Right ventricle myocardium superior (tissue), 1 donor: ENCODE measurements around the gene NES. TPM values are rescaled to one million over a fixed set of nuclear protein-coding genes. Genes with fewer than 3 reads are reported as not detected.
"Not testable (repeated sequence)": the region's sequence is repeated elsewhere in the genome, so short reads cannot be mapped to it uniquely, and the experiment has no call there.

ENCODE experiments used
- ATAC-seq: fragments of 200-7000 bp; cut with Tn5 transposase; one replicate; pipeline ENCODE4 v1.9.1; 2020; ENCODE audit warnings: mild to moderate bottlenecking; ENCODE audit not compliant: poor library complexity
- DNase-seq: peaks from one replicate; pipeline ENCODE4 v3.0.0-alpha.2; 2020
- intact Hi-C: fragments of 100-400 bp; cut with DNase I; formaldehyde crosslinking; loops from one replicate; pipeline ENCODE4 v1.11.2; 2022
- total RNA-seq: library from RNA; stranded (reverse); fragmentation: NEBNext Ultra II Directional; extraction: Animal tissue kit (Norgen Biotek cat#: 25700); gene quantifications from one replicate; pipeline ENCODE4 v1.2.1, GENCODE V29; 2021
- donor health status: DM: no; HTN: yes; CAD: no; lungs with severe emphysema.

The NES gene
- total RNA-seq, 1 donor from 2014 or later: 103 TPM

DNA sequence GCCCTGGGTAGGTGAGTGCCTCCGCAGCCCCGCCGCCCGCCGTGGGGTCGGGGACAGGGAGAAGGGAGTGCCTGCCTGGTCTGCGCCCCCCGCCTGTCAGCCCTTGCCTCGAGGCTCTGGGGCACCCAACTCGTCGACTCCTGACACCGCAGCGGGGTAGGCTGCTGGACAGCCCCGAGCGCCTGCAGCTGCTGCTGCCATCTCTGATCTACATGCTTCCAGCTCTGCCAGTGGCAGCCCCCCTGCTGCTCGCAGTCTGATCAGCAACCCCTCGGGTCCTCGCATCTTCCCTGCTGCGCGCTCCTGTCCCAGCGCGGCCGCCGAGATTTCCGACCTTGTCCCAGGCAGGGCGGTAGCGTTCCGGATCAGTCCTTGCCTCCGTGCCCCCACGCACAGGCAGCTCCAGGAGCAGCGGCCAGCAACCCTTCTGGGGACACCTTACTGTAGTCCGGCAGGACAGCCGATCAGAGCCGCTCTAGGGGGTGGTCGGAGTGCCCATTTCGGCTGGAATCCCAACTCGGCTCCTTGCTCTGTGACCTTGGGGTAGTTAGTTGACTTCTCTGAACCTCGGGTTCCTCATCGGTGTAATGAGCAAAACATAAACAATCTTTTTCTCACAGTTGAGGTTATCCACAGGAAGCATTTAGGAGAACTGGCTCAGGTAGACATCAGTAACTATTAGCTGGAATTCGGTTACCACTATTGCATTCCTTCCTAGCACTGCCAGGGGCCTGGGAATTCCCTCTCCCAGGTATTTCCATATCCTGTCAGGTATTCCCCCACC lies 34.8 kb downstream of the NES start:
- intact Hi-C loops: no loop called here
- ATAC-seq (peak; percentile 23), DNase-seq (no peak)

DNA sequence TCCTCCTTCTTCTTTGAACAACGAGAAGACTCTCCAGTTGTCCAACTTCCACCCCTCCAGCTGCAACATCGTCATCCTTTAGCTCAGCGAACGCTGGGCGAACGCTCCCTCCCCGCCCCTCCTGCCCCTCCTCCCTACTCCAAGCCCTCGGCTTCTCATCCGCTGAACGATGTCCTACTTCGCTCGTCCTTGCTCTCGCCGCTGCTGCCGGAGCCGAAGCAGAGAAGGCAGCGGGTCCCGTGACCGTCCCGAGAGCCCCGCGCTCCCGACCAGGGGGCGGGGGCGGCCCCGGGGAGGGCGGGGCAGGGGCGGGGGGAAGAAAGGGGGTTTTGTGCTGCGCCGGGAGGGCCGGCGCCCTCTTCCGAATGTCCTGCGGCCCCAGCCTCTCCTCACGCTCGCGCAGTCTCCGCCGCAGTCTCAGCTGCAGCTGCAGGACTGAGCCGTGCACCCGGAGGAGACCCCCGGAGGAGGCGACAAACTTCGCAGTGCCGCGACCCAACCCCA lies 35.4 kb downstream of the NES start, which contains the start of gene BCAN:
Gene BCAN (plus strand): TSS at position 357 of the 504 bp plus-strand sequence. CDS start 3,938 bp downstream, outside the sequence.
- DNase-seq (no peak), ATAC-seq (peak; percentile 67)
- intact Hi-C loops: no loop called here

DNA sequence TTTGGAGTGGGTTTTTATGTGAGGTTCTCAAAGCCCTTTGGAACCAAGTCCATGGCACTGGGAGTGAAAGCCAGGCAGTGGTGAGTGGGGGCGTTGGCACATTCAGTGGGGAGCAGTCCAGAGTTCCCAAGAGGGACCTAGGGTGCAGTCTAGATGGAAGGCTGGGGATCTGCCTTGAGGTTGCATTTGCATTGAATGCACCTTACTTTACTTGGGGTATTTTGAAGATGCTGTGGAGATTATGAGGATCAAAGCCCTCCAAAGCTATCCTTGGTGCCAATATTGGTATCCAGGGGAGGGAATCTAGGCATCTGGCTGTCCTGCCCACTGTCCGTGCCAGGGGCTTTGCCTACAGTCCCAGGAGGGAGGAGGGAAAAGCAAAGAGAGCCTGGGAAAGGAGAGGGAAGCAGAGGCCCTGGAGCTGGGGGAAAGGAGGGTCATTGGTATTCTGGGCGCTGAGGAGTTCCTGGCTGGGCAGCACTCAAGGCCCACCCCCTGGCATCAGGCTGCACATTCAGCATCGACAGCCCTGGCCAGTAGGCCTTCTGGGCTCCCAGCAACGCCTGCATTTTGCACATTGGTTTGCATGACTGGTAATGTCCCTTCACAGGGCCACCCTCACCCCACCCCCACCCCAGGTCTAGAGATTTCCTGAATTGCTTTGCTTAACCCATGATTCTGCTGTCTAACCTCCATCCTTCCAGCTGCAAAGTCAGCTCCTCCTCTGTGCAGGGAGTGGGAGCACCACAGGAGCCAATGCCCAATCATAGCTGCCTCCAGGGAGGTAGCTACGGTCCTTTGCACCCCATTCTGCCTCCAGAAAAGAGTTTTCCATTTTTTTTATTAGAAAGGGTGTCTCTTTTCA lies 36.1 kb downstream of the NES start:
- ATAC-seq (no peak), DNase-seq (no peak)
- intact Hi-C loops: no loop called here

DNA sequence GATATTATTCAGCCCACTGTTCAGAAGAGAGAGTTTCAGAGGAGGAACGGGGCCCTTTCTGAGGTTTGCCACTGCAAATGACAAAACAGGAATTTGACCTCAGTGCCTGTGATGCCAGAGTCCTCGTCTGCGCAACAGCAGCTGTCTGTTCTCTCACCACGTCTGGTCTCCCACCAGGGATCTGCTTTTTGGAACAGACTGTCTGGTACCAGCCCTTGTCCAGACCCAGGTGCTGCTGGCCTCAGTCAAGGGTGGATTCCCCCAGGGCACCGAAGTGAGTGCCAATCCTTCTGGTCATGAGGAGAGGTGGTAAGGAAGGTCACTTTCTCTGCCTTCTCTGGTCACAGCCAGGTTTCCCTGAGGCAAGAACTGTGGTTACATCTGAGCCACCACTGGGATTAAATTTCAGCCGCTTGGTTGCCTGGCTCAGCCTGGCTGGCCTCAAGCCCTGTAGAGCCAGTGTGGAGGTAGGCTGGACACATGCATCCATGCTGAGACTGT lies 37.6 kb downstream of the NES start:
- DNase-seq: no peak
- ATAC-seq: no peak
- intact Hi-C loops: no loop called here

DNA sequence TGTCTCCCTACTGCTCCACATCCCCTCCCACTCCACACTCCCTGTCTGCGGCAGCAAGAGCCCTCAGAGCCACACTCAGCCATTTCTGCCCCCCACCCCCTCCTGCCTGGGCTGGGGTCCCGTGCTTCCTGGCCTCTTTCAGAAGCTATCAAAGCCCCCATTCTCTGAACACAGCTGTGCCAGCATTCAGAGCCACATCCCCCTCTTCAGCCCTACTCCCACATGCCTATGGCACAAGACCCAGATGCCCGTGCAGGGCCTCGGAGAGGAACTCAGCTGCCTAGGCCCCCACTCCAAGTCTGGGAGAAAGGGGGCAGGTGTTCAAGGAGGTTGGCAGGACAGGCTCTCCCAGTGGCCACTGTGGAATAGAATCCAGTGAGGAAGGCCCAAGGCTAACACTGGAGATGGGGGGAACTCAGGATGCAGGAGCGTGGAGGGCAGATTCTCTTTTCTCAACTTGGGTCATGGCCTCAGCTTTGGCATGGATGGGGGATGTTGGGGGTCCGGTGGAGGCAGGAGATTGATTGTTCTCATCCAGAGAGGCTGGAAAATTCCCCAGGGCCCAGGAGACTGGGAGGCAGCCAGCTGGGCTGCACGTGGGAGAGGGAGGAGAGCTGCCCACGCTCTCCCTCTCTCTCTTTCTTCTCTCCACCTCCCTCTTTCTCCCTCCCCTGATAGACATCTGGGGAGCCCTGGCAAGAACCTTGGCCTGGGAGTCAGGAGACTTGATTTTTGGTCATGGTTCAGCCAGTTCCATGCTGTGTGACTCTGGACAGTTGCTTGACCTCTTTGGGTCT lies 38.8 kb downstream of the NES start:
- DNase-seq: no peak
- ATAC-seq: no peak
- intact Hi-C loops: no loop called here

DNA sequence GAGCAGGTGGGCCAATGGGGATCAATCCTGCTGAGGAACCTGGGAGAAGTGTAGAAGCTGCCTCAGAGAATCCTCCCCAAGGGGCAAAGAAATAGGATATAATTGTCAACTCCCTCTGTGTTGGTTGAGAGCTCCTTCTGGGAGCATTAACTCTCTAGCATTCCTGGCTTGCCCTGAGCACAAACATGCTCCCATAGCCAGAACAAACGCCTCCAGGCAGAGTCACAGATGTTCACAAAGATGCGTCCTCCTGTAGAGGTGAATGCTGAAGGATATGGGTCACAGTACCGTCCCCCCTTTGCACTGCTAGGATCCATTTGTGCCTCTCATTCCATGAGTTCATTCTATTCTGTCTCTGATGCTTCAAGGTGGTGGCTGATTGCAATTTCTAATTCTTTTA lies 44.9 kb downstream of the NES start:
- DNase-seq: no peak
- ATAC-seq: no peak
- intact Hi-C loops: no loop called here

DNA sequence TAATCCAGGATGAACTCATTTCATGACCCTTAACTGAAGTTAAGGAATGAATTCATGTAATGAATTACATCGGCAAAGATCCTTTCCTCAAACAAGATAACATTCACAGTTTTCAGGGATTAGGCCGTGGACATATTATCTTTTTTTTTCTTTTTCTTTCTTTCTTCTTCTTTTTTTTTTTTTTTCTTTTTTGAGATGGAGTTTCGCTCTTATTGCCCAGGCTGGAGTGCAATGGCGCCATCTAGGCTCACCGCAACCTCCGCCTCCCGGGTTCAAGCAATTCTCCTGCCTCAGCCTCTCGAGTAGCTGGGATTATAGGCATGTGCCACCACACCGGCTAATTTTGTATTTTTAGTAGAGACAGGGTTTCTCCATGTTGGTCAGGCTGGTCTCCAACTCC lies 46.1 kb downstream of the NES start:
- ATAC-seq, DNase-seq, intact Hi-C loops: not testable (repeated sequence)

DNA sequence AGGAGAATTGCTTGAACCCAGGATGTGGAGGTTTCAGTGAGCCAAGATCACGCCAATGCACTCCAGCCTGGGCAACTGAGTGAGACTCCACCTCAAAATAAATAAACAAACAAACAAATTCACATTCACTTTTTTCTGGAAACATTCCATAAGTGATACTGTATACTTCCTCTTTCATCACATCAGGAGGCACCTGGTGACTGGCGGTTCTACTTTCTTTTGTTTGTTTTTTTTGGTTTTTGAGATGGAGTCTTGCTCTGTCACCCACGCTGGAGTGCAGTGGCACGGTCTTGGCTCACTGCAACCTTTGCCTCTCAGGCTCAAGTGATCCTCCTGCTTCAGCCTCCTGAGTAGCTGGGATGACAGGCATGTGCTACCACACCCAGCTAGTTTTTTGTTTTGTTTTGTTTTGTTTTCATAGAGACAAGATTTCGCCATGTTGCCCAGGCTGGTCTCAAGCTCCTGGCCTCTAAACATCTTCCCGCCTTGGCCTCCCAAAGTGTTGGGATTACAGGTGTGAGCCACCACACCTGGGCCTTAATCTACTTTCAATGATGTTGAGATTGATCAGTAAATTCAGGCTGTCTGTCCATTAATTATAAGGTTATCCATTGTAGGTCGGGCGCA lies 47.3 kb downstream of the NES start:
- intact Hi-C loops: no loop called here
- no peak for ATAC-seq
- no peak for DNase-seq

DNA sequence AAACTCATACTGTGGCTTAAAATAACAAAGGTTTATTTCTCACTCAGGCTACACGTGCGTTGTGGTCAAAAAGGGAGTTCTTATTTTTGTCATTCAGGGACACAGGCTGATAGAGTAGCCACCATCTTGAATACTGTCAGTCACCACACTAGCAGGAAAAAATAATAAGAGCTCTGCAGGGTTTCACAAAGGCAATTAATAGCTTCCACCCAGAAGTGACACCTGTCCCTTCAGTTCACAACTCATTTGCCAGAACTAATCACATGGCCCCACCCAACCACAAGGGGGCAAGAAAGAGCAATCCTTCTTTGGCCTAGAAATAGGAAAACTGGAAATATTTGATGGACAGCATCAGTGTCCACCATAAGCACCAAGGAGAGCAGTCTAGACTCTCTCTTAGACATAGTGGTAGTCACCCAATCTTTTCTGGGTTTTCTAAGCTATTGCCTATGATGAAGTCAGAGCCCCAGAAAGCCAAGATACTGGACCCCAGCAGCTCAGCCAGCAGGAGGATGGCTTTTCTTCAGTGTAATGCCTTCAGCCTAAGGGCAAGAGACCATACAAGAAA lies 49.8 kb downstream of the NES start:
- intact Hi-C loops: loop anchor here (1.0 kb wide), 1 partner anchor 30 kb away; no protein-coding TSS in a partner anchor
- ATAC-seq (no peak), DNase-seq (no peak)

DNA sequence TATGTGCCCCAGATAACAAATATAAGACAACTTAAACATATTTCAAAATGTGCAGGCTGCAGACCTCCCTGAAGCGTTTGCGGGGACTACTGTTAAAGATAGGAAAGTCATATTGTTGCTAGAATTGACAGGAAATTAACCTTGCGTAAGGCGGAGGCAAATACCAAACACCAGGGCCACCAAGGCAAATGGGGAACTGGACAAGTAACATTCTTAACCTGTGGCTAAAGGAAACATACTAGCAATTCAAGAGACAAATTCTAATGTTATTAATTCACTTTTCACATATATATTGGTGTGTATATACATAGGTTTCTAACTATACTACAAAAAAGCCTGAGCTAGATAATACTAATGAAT lies 51.1 kb downstream of the NES start:
- ATAC-seq: no peak
- DNase-seq: no peak
- intact Hi-C loops: no loop called here

DNA sequence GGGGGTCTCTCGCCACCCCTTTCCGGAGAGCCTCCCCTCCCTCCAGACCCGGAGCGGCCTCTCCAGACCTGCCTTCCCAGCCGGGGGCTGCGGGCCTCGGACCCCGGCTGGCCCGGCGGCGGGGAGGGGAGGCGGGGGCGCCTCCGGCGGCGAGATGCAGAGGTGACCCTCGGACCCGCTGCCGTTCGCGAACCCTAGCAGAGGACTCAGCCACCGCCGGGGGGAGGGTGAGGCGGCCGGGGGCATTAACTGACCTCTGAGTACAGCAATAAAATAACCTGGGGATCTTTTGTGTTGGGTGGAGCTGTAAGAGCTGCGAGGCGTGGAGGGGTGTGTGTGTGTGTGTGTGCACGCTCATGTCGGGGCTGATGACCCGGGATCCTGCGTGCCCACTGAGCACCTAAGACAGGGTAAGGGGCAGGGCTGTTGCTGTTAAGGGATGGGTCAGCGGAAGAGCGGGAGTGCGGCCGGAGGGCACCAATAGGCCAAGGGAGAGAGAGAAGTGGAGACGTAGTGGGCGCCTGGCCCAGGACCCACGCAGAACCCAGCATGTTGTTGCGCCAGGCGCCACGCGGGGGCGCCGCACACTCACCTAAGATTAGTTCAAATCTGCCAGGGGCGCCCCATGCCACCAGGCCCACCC lies 51.6 kb downstream of the NES start:
- intact Hi-C loops: no loop called here
- DNase-seq: peak; percentile 74
- peak; percentile 70 for ATAC-seq

DNA sequence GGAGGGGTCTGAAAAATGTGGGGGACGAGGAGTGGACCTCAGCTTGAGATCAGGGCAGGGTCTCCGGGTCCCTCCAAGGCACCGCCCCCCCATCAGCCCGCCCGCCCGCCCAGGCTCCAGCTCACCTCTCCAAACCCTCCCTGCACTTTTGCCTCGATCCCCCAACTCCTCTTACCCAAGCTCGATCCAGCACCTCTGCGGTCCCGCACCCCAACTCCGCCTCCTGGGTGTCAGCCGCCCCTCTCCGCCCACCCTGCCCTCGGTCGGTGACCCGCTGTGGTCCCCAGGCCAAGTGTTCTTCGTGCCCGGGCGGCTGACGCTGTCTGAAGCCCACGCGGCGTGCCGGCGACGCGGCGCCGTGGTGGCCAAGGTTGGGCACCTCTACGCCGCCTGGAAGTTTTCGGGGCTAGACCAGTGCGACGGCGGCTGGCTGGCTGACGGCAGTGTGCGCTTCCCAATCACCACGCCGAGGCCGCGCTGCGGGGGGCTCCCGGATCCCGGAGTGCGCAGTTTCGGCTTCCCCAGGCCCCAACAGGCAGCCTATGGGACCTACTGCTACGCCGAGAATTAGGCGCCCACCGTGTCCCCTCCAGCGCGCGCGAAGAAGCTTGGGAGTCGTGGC lies 52.3 kb downstream of the NES start:
- DNase-seq (no peak), ATAC-seq (peak; percentile 17)
- intact Hi-C loops: no loop called here

DNA sequence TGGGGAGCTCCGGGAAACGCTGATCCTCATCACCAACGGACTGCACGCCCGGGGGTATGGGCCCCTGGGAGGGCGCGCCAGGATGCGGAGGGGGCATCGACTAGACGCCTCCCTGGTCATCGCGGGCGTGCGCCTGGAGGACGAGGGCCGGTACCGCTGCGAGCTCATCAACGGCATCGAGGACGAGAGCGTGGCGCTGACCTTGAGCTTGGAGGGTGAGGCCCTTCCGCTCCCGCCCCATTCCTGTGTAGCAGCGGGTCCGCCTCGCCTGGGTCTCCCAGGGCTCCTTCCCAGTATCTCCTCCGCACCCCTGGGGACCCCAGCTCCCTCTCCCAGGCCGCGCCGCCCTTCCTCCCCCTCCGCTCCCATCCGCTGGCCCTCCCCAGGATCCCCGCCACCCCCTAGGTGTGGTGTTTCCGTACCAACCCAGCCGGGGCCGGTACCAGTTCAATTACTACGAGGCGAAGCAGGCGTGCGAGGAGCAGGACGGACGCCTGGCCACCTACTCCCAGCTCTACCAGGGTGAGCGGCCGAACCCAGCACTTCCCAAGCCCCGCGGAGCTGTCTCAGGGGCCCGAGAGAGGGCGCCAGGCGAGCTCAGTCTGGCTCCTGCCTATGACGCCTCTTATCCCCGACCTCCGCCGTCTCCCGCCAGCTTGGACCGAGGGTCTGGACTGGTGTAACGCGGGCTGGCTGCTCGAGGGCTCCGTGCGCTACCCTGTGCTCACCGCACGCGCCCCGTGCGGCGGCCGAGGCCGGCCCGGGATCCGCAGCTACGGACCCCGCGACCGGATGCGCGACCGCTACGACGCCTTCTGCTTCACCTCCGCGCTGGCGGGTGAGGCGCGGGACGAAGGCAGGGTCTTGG lies 53.0 kb downstream of the NES start:
- intact Hi-C loops: no loop called here
- peak; percentile 79 for ATAC-seq
- DNase-seq: peak; percentile 70

DNA sequence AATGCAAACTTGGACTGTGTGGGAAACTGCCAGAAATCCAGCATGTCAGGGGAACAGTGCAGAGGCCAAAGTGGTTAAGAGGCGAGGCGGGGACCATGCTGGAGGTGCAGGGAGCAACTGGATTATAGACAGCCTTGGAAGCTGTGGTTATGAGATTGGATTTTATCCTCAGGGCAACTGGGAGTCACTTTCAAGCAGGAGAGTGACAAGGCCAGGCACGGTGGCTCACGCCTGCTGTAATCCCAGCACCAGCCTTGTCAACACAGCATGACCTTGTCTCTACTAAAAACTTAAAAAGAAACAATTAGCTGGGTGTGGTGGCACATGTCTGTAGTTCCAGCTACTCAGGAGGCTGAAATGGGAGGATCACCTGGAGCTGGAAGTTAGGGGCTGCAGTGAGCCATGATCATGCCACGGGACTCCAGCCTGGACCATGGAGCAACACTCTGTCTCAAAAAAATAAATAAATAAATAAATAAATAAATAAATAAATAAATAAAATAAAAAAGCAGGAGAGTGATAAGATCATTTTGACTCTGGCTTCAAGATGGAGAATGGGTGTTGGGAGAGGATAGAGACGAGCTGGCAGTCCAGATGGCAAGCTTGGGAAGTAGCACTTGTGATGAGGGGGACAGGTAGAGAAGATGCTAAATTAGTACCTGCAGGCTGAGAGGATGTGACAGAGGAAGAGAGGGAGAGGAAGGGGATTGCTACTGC lies 54.5 kb downstream of the NES start:
- DNase-seq (no peak), ATAC-seq (no peak)
- intact Hi-C loops: no loop called here

DNA sequence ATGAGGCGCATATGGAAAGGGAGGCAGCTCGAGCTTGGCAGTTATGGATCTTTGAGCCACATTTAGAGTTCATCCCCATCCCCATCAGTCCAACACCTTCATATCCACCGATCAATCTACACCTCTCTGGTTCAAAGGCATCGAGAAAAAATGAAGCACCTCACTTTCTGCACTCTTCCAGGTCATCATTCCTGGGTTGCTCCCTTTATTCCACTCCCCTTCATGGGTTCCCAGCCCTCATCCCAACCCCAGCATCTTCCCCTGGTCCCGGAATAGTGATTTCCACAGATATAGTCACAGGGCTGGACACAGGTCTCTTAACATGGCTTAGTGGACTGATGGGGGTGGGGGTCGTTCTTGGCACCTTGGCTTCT lies 57.6 kb downstream of the NES start:
- intact Hi-C loops: no loop called here
- ATAC-seq: no peak

More for the DNA sequence above, 57.6 kb downstream of the NES start:
- DNase-seq: no peak
